Measurements from ENCODE around the gene BAHCC1. TPM values are rescaled to one million over a fixed set of nuclear protein-coding genes. Genes with fewer than 3 reads are reported as not detected.

BAHCC1 gene
- total and polyA plus RNA-seq, 7 experiments from 2014 or later: 0.05 to 3.8 (median 0.68) TPM; not detected in 3

GRCh38 chr17:81382851-81383250, 12.4 kb upstream of the BAHCC1 start:
- no peaks in the 10 kb centered on the region for H3K9me3 ChIP-seq (ENCODE audit: control insufficient read depth in 2 of 3, low read length in 3 of 3)
- H3K36me3 ChIP-seq (ENCODE audit: control insufficient read depth in 2 of 3, insufficient read depth in 3 of 3, low read length in 3 of 3): no peaks in the 10 kb centered on the region
- Mint-ChIP-seq H3K9me3 (peaks cover 0 to 2% (median 0%) of the 10 kb centered on the region in 11 donors), H3K27me3 (peaks cover 10 to 31% (median 21%) of the 10 kb centered on the region in 5 donors), H3K27ac (no peak overlapping the region), H3K36me3 (no peaks in the 10 kb centered on the region), H3K4me1 (peaks cover 0 to 2% (median 0%) of the 10 kb centered on the region in 7 donors), H3K4me3 (no peak overlapping the region)
- no peak overlapping the region for H3K27ac ChIP-seq (ENCODE audit: low read depth, low read length)
- POLR2A ChIA-PET: no interaction called here
- ATAC-seq (no peak), DNase-seq (no peak)
- H3K27me3 ChIP-seq (ENCODE audit: control insufficient read depth in 2 of 2, insufficient read depth in 2 of 2, low read length in 2 of 2): peaks cover 0 to 18% of the 10 kb centered on the region in 2 donors
- H3K4me3 ChIP-seq (ENCODE audit: low read length): no peak overlapping the region
- intact Hi-C loops (cut with micrococcal nuclease): loop anchor here in 1 of 2 donors (10.0 kb wide), 1 partner anchor 128 kb away; no protein-coding TSS in a partner anchor
- no peaks in the 10 kb centered on the region for H3K4me1 ChIP-seq (ENCODE audit: control insufficient read depth in 2 of 2, insufficient read depth in 2 of 2, low read length in 2 of 2)
- CTCF ChIA-PET: no interaction called here

DNA sequence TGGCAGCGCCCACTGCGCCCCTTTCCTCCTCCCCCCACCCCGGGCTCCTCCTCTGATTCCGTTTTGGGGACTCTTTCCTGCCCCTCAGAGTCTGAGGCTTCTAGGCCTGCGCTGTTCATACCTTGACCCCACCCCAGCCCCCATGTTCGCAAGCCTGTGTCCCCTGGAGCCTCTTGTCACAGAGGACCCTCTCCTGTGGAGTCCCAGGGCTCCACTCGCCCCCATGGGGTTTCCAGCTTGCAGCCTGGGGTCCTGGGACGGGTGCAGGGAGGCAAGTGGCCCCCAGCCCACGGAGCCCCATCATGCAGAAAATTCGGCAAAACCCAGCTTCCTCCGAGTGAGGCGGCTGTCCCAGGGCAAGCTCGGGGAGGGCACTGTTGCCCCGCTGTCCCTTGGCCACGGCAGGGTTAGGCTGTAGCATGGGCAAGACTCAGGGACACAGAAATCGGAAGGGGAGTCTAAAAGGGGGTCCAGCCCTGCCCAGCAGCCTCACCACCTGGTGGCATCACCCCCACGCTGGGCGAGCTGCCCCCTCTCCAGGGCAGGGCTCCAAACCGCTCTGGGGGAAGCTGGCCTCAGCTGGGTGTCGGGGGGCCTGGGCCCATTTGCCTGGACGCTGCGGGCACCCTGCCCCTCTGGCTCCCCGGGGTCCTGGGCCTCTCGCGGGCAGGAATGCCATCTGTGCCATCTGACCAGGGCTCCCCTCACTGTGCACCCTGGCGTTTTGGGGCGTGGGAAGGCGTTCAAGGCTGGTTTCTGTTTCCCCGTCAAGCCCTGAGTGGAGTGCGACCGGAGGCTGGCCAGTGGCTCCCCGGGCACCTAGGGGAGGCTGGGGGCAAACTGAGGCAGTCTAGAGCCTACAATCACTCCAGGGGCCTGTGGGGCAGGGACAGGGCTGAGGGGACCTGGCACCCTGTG, 11.5 kb upstream of the BAHCC1 start:
- ATAC-seq (no peak), DNase-seq (no peak)
- Mint-ChIP-seq H3K4me3 (no peak overlapping the region), H3K27ac (no peak overlapping the region), H3K36me3 (no peaks in the 10 kb centered on the region), H3K9me3 (peaks cover 0 to 2% (median 0%) of the 10 kb centered on the region in 11 donors), H3K27me3 (peaks cover 14 to 35% (median 26%) of the 10 kb centered on the region in 5 donors), H3K4me1 (peaks cover 0 to 5% (median 0%) of the 10 kb centered on the region in 7 donors)
- POLR2A ChIA-PET: no interaction called here
- H3K4me3 ChIP-seq (ENCODE audit: low read length): no peak overlapping the region
- H3K27me3 ChIP-seq (ENCODE audit: control insufficient read depth in 2 of 2, insufficient read depth in 2 of 2, low read length in 2 of 2): peaks cover 0 to 21% of the 10 kb centered on the region in 2 donors
- no peak overlapping the region for H3K27ac ChIP-seq (ENCODE audit: low read depth, low read length)
- no peaks in the 10 kb centered on the region for H3K9me3 ChIP-seq (ENCODE audit: control insufficient read depth in 2 of 3, low read length in 3 of 3)
- no peaks in the 10 kb centered on the region for H3K36me3 ChIP-seq (ENCODE audit: control insufficient read depth in 2 of 3, insufficient read depth in 3 of 3, low read length in 3 of 3)
- CTCF ChIA-PET: no interaction called here
- intact Hi-C loops (cut with micrococcal nuclease): loop anchor here in 1 of 2 donors (10.0 kb wide), 1 partner anchor 129 kb away; no protein-coding TSS in a partner anchor
- H3K4me1 ChIP-seq (ENCODE audit: control insufficient read depth in 2 of 2, insufficient read depth in 2 of 2, low read length in 2 of 2): no peaks in the 10 kb centered on the region

GRCh38 chr17:81384929-81385319, 10.3 kb upstream of the BAHCC1 start:
- peaks cover 0 to 2% (median 0%) of the 10 kb centered on the region in 11 donors for H3K9me3 Mint-ChIP-seq
- H3K36me3 ChIP-seq (ENCODE audit: control insufficient read depth in 2 of 3, insufficient read depth in 3 of 3, low read length in 3 of 3): no peaks in the 10 kb centered on the region
- peaks cover 0 to 21% of the 10 kb centered on the region in 2 donors for H3K27me3 ChIP-seq (ENCODE audit: control insufficient read depth in 2 of 2, insufficient read depth in 2 of 2, low read length in 2 of 2)
- ChIA-PET CTCF (no interaction called here), POLR2A (no interaction called here)
- ATAC-seq (no peak), DNase-seq (no peak)
- no peak overlapping the region for H3K4me3 ChIP-seq (ENCODE audit: low read length)
- intact Hi-C loops (cut with micrococcal nuclease): loop anchor here in 1 of 2 donors (10.0 kb wide), 1 partner anchor 130 kb away; no protein-coding TSS in a partner anchor
- H3K27ac Mint-ChIP-seq: no peak overlapping the region
- peaks cover 0 to 5% (median 0%) of the 10 kb centered on the region in 7 donors for H3K4me1 Mint-ChIP-seq
- H3K4me1 ChIP-seq (ENCODE audit: control insufficient read depth in 2 of 2, insufficient read depth in 2 of 2, low read length in 2 of 2): no peaks in the 10 kb centered on the region
- peaks cover 19 to 44% (median 34%) of the 10 kb centered on the region in 5 donors for H3K27me3 Mint-ChIP-seq
- H3K27ac ChIP-seq (ENCODE audit: low read depth, low read length): no peak overlapping the region
- peak overlapping the region in 2 of 10 donors; percentile 51 to 60 for H3K4me3 Mint-ChIP-seq
- H3K36me3 Mint-ChIP-seq: no peaks in the 10 kb centered on the region
- H3K9me3 ChIP-seq (ENCODE audit: control insufficient read depth in 2 of 3, low read length in 3 of 3): no peaks in the 10 kb centered on the region

DNA sequence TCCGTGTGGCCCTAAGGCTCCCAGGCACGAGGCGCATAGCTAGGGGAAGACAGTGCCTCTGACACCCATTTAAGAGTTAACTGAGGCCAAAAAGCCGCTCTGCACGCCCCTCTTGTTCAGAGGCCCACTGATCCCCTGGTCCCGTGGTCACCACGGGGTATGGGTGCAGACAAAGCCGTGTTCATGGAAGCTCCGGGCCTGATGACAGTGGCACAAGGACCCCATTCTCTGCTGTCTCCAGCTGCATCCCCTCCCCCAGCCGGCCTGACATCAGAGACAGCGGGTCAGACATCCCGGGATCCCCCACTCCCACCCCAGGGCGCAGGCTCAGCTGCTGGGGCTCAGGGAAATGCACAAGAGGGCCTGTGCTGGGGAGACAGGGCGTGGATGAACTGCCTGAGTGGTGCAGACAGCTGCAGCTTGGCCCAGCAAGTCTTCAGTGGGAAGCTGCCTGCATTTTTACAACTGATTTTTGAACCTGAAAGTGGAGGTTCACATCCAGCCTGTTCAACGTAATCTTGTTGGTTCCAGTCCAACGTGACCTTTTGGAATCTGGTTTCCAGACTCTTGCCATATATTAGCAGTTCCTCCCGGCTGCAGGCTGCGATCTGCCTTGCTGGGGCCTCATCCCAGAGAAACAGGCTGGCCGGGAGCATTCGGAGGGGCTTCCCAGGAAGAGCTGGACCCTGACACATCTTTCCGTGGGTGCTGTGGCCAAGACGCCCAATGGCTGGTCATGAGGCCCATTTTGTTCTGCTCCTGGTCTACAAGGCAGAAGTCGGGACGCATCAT, 9.7 kb upstream of the BAHCC1 start:
- Mint-ChIP-seq H3K4me3 (peak overlapping the region in 6 of 10 donors; percentile 23 to 68 (median 42)), H3K9me3 (peaks cover 0 to 2% (median 0%) of the 10 kb centered on the region in 11 donors), H3K36me3 (no peaks in the 10 kb centered on the region), H3K27ac (no peak overlapping the region), H3K27me3 (peaks cover 19 to 45% (median 34%) of the 10 kb centered on the region in 5 donors), H3K4me1 (peaks cover 0 to 5% (median 0%) of the 10 kb centered on the region in 7 donors)
- ChIA-PET CTCF (no interaction called here), POLR2A (no interaction called here)
- H3K36me3 ChIP-seq (ENCODE audit: control insufficient read depth in 2 of 3, insufficient read depth in 3 of 3, low read length in 3 of 3): no peaks in the 10 kb centered on the region
- no peak overlapping the region for H3K4me3 ChIP-seq (ENCODE audit: low read length)
- ATAC-seq: no peak
- H3K27ac ChIP-seq (ENCODE audit: low read depth, low read length): no peak overlapping the region
- no peaks in the 10 kb centered on the region for H3K9me3 ChIP-seq (ENCODE audit: control insufficient read depth in 2 of 3, low read length in 3 of 3)
- H3K27me3 ChIP-seq (ENCODE audit: control insufficient read depth in 2 of 2, insufficient read depth in 2 of 2, low read length in 2 of 2): peaks cover 0 to 21% of the 10 kb centered on the region in 2 donors
- intact Hi-C loops (cut with micrococcal nuclease): loop anchor here in 1 of 2 donors (10.0 kb wide), 1 partner anchor 131 kb away; no protein-coding TSS in a partner anchor
- DNase-seq: no peak
- H3K4me1 ChIP-seq (ENCODE audit: control insufficient read depth in 2 of 2, insufficient read depth in 2 of 2, low read length in 2 of 2): no peaks in the 10 kb centered on the region

- Histone ChIP-seq H3K9me3 (ENCODE audit: control insufficient read depth in 2 of 3, low read length in 3 of 3) (no peaks in the 10 kb centered on the region), H3K27me3 (ENCODE audit: control insufficient read depth in 2 of 2, insufficient read depth in 2 of 2, low read length in 2 of 2) (peaks cover 0 to 21% of the 10 kb centered on the region in 2 donors), H3K4me1 (ENCODE audit: control insufficient read depth in 2 of 2, insufficient read depth in 2 of 2, low read length in 2 of 2) (no peaks in the 10 kb centered on the region), H3K36me3 (ENCODE audit: control insufficient read depth in 2 of 3, insufficient read depth in 3 of 3, low read length in 3 of 3) (no peaks in the 10 kb centered on the region), H3K27ac (ENCODE audit: low read depth, low read length) (no peak overlapping the region), H3K4me3 (ENCODE audit: low read length) (no peak overlapping the region)
- Mint-ChIP-seq H3K4me1 (peaks cover 0 to 5% (median 0%) of the 10 kb centered on the region in 7 donors), H3K4me3 (peak overlapping the region in 6 of 10 donors; percentile 12 to 68 (median 42)), H3K27me3 (peaks cover 23 to 51% (median 39%) of the 10 kb centered on the region in 5 donors), H3K36me3 (no peaks in the 10 kb centered on the region), H3K9me3 (peaks cover 0 to 2% (median 0%) of the 10 kb centered on the region in 11 donors), H3K27ac (no peak overlapping the region)
- POLR2A ChIA-PET: no interaction called here
- ATAC-seq (no peak), DNase-seq (no peak)
- CTCF ChIA-PET: no interaction called here
- intact Hi-C loops (cut with micrococcal nuclease): loop anchor here in 1 of 2 donors (10.0 kb wide), 1 partner anchor 131 kb away; no protein-coding TSS in a partner anchor
Observed at GRCh38 chr17:81386141-81386645, 9.1 kb upstream of the BAHCC1 start.

GRCh38 chr17:81386646-81387099, 8.6 kb upstream of the BAHCC1 start:
- Mint-ChIP-seq H3K36me3 (no peaks in the 10 kb centered on the region), H3K9me3 (peaks cover 0 to 2% (median 0%) of the 10 kb centered on the region in 11 donors), H3K4me1 (peaks cover 0 to 5% (median 0%) of the 10 kb centered on the region in 7 donors), H3K4me3 (peak overlapping the region in 3 of 10 donors; percentile 36 to 60 (median 48)), H3K27me3 (peaks cover 27 to 54% (median 43%) of the 10 kb centered on the region in 5 donors), H3K27ac (no peak overlapping the region)
- no peak overlapping the region for H3K27ac ChIP-seq (ENCODE audit: low read depth, low read length)
- peak overlapping the region; percentile 38 for H3K4me3 ChIP-seq (ENCODE audit: low read length)
- DNase-seq: peak in 1 of 9 donors; percentile 61
- no peaks in the 10 kb centered on the region for H3K36me3 ChIP-seq (ENCODE audit: control insufficient read depth in 2 of 3, insufficient read depth in 3 of 3, low read length in 3 of 3)
- H3K27me3 ChIP-seq (ENCODE audit: control insufficient read depth in 2 of 2, insufficient read depth in 2 of 2, low read length in 2 of 2): peaks cover 0 to 24% of the 10 kb centered on the region in 2 donors
- CTCF ChIA-PET: no interaction called here
- ATAC-seq: peak; percentile 40
- no peaks in the 10 kb centered on the region for H3K4me1 ChIP-seq (ENCODE audit: control insufficient read depth in 2 of 2, insufficient read depth in 2 of 2, low read length in 2 of 2)
- intact Hi-C loops (cut with micrococcal nuclease): loop anchor here in 1 of 2 donors (10.0 kb wide), 1 partner anchor 132 kb away; no protein-coding TSS in a partner anchor
- no peaks in the 10 kb centered on the region for H3K9me3 ChIP-seq (ENCODE audit: control insufficient read depth in 2 of 3, low read length in 3 of 3)
- POLR2A ChIA-PET: no interaction called here
